Endothelial cell of umbilical vein (primary cell): ENCODE measurements around the gene GDA.

Source experiments
- FOS ChIP-seq: IDR thresholded peaks from 2 replicates; pipeline ENCODE4 v1.6.1; 2011; ENCODE audit warnings: mild to moderate bottlenecking, low read length, moderate library complexity, borderline replicate concordance; ENCODE audit not compliant: insufficient read depth
- MYC ChIP-seq: IDR thresholded peaks from one replicate; pipeline ENCODE4 v1.6.1; 2011; ENCODE audit warnings: mild to moderate bottlenecking, low read depth, low read length
- POLR2A ChIP-seq: IDR thresholded peaks from 2 replicates; pipeline ENCODE4 v1.6.1; 2012; ENCODE audit warnings: low read depth, mild to moderate bottlenecking, control low read depth, low read length
- POLR2AphosphoS5 ChIP-seq: IDR thresholded peaks from 2 replicates; pipeline ENCODE4 v1.6.1; 2012; ENCODE audit warnings: low read depth, mild to moderate bottlenecking, control low read depth, low read length, moderate library complexity; ENCODE audit not compliant: insufficient read depth
- TF ChIP-seq, protein P1 (sequence below), 2 donors: IDR thresholded peaks; 1 replicate in 1 of 2; 2 replicates in 1 of 2; pipeline ENCODE4 v1.5.1; 2011; ENCODE audit warnings: low read length in 2 of 2, mild to moderate bottlenecking in 2 of 2, moderate library complexity in 2 of 2, control low read depth in 1 of 2, inconsistent platforms in 1 of 2, low read depth in 1 of 2; ENCODE audit not compliant: insufficient read depth in 1 of 2; ENCODE audit errors: extremely low read depth in 1 of 2
- TF ChIP-seq, protein P2 (sequence below): IDR thresholded peaks from 2 replicates; pipeline ENCODE4 v1.6.1; 2011; ENCODE audit not compliant: insufficient read depth, insufficient read length

DNA sequence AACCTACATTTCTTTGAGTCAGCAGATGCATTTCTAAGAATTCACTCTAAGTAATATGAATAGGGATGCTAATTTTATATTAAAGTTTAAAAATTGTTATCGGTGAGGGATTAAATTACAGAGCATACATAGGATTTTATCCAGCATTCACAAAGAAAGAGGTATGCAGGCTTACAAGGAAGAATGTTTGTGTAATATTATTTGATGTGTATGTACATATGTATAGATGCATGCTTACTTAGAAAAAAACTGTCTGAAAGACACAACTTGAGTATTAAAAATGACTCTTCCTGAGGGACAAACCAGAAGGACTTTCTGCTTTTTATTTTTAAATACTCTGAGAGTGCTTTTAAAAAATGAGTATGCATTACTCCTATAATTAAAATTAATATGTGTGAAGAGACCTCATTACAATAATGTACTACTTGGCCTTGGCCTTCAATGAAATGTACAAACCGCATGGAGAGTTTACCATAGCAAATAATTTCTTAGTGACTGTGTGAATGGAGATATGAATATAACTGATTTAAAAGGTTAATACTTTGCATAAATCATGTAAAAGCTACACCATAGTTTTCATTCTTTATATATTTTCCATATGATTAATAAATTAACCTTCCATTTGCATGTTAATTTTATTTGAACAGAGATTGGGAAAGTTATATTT lies 77.0 kb downstream of the GDA start:
- TF ChIP-seq, protein P1, sequence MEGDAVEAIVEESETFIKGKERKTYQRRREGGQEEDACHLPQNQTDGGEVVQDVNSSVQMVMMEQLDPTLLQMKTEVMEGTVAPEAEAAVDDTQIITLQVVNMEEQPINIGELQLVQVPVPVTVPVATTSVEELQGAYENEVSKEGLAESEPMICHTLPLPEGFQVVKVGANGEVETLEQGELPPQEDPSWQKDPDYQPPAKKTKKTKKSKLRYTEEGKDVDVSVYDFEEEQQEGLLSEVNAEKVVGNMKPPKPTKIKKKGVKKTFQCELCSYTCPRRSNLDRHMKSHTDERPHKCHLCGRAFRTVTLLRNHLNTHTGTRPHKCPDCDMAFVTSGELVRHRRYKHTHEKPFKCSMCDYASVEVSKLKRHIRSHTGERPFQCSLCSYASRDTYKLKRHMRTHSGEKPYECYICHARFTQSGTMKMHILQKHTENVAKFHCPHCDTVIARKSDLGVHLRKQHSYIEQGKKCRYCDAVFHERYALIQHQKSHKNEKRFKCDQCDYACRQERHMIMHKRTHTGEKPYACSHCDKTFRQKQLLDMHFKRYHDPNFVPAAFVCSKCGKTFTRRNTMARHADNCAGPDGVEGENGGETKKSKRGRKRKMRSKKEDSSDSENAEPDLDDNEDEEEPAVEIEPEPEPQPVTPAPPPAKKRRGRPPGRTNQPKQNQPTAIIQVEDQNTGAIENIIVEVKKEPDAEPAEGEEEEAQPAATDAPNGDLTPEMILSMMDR (IDR thresholded peaks at IDR 0.05; ENCODE audit: extremely low read depth in 1 of 2, insufficient read depth in 1 of 2, low read depth in 1 of 2, low read length in 2 of 2): no peak
- TF ChIP-seq, protein P2, sequence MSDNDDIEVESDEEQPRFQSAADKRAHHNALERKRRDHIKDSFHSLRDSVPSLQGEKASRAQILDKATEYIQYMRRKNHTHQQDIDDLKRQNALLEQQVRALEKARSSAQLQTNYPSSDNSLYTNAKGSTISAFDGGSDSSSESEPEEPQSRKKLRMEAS: no peak
- TF ChIP-seq FOS: no peak
- TF ChIP-seq MYC: no peak
- TF ChIP-seq POLR2AphosphoS5: no peak
- TF ChIP-seq POLR2A: no peak
